Embryonic facial prominence (tissue), 1 donor: ENCODE measurements around the gene STK39.

Experiments
- DNase-seq: peaks from one replicate; pipeline ENCODE4 v3.0.0-alpha.2; 2016; ENCODE audit errors: extremely low spot score

Gene STK39

DNA sequence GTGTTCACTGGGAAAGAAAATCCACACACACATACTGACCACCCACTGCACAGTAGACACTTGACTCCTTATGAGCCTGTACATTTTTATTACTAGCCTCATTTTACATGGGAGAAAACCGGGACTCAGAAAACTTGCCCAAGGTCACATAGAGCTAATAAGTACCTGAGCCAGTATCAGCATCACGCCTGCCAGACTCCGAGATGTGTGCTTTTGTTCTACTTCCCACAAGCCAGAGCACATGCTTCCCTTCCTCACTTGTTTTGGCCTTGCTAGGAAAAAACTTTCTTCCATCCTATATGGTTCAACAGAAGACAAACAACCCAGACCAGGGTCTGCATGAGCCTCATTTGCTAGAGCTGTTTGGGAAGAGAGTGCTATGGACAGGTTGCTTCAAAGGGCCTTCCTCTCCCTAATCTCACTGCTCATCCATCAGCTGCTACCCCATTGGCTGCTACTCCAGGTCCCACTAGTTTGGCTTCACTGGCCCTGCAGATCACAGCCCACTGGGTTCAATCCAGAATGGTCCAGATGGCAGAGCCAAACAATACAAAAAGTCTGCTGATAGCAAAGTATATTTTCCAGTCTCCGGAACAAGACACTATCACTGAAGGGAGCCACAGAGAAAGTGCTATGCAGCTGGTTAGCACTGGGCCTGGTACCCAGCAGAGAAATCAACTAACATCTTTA, 63.9 kb downstream of the STK39 start:
- DNase-seq: no peak

DNA sequence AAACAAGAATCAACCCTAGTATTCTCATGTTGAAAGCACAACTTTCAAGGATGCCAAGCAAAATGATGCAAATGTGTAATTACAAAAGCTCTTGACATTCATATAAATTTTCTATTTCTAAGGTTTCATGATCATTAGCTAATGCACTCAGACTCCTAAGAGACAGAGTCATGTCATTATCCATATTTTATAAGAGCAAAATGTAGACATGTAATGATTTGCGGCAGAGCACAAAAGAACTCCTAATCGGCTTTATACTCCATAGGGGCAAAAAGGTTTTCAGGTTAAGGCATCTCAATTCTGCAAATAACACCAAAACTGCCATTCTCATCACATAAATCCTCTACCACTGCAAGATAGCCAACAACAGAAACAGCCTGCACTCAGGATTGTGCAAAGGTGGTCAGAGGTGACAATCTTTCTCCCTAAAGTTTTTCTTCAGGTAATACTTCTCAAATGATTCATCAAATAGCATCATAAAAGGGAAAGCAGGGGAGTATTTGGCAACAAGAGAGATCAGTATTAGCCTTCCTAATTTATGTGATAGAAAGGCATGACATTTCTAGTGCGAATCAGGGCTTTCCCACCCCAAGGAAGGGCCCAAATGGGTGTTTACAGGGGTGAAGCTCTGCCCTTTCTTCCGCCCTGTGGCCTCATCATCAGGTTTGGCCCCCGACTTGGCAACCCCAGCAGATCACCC, 64.7 kb downstream of the STK39 start:
- DNase-seq: no peak

DNA sequence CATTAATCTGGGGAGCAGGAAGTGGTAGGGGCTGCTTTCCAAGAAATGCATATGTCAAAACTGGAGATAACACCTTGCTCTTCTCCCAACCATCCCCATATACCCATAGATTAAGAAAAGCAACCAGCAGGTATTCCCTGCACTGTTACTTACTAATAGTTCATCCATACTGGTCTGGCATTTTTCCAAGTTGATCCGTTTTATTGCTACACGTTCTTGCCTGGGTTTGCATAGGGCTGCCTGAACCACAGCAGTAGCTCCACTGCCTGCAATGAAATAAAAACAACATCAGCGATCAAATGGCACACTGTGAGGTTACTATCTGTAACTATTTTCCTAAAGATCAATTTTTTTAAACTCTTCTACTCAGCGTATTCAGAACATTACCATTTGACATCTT, 65.6 kb downstream of the STK39 start:
- DNase-seq: no peak

DNA sequence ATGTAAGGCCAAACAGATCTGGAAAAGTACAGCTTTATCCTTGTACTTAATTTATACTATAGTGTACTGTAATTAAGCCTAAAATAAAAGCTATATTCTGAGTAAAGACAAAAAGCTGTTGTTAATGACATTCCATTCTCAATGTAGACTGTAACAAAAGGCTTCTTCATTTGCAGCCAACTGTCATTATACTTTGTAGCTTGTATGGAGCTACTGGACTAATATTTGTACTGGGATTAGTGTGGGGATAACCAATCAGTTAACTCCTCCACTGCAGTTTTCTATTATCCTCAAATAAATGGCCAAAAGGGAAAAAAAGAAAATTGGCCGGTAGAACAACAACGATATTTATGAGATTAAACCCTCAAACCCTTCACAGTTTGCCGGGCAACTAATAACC, 66.5 kb downstream of the STK39 start:
- DNase-seq: no peak

DNA sequence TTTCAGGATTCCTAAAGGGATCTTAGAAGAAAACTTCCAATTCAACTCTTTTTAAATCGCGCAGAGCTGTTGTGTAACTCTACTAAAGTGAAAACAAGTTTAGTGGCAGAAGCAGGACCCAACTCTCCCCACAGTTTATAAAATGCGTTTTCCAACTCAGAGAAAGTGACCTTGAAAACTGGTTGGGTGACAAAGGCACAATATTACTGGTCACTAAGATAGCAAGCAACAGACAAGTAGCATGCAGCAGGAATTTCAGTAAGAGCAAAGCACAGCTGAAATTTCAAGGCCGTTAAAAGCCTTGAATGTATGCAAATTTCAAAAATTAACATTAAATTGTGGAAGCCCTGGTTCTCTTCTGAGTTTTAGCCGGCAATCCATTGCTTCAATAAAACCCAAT, 66.9 kb downstream of the STK39 start:
- no peak for DNase-seq

DNA sequence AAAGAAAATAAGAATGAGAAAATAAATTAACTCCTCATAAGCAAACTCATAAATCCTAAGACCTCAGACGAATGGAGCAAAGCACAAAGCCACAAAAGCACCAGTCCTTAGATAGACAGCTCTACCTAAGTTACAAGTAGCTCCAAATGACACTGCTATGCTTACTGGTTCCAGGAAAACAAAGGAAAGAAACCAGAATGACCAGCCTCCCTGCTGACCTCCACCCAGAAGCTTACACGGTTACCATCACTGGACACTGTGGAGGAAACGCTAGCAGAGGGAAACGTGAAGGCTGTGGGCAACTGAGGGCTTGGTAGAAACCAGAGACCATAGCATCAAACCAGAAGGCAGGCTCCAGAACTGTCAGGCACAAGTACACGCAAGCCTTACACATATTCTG, 67.8 kb downstream of the STK39 start:
- no peak for DNase-seq

DNA sequence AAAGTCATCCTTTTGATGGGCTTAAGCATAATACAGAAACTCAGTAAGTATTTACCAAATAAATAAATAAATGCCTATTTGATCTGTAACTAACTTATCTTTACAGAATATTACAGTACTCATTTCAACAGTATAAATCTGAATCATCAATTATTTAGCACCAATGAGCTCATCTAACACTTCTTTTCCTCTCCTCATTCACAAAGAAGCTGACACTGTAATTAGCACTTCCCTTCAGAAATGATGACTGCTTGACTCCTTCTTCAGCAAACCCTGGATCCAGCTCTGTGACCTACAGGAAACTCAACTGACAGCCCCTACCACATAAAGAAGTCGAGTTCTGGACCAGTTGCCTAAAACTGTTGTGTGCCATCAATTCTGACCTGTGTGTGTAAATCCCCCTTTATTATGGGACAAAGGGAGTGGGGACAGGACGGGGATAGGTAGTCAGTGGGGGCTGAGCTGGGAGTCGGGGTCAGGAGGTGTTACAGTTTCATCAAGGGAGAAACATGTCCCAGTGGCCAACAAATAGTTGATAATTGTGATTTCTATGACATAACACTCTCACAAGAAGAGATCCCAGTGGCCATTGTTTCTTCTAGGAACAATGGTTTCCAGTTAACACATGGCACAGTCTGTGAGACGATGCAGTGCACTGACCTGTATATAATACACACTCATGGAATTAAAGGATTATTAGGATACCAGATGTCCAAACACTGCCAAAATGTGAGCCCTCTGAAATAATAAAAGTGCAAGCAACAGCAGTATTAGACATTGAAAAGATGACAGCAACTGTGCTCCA, 68.7 kb downstream of the STK39 start:
- DNase-seq: no peak

DNA sequence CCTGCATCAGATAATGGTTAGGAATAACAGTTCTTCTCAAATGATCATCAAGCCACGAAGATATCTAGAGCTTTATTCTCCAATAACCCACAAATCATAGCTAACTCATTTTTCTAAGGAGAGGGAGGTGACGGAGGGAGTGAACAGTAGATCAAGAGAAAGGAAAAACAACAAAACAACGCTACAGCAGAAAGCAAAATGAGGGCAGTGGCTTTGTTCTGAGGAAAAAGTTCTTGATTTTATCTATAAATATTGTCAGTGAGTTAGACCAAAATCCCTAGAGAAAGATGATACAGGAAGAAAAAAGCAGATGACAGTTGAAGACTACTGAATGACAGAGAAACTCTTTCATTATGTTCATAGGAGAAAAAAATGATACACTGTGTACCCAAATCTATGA, 71.0 kb downstream of the STK39 start:
- DNase-seq: no peak

DNA sequence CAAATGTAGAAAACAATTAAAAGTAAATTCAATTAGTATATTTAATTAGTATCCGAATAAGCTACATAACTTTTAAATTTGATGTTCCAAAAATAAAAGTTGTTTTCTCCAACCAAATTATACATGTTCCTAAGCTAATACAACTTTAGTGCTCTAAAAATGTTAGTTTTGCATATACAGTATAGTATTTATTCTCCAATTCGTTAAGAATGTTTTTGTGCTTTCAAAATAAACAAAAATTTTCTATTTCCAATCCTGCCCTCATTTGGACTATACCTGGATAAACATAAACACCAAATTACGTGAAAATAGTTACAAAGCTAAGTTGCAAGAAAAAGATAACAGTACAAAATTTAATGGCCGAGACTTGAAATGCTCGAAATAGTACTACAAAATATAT, 71.9 kb downstream of the STK39 start:
- no peak for DNase-seq

DNA sequence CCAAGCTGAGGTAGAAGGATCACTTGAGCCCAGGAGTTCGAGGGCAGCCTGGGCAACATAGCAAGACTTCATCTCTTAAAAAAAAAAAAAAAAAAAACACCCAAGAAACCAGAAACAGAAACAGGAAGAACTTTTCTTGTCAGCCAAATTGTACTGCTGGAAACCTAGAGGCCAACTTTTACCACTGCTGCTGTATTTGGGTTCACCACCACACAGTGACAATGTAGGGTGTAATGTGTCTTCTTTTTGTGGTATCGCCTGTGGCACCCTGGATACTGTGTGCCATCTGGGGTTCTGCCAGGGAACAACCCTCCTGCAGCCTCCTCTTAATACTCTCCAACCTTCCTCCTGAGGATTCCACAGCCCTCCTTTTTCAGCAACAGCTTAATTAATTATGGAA, 72.6 kb downstream of the STK39 start:
- DNase-seq: no peak

DNA sequence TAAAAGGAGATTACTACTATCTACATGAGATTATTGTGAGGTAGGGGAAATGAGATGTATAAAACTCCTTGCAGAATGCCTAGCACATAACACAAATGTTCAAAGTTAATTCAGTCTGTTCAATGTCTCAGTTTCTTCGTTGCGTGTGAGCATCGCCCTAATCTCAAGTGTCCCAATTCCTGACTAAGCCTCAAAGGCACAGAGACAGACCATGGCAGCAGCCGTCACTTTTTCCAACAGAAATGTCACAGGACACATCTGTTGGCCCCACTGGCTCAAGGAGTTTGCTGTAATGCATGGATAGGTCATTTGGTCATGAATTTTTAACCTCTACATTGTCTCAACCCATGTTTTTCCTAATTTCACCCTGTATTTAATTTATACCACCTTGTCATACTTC, 75.3 kb downstream of the STK39 start:
- no peak for DNase-seq

DNA sequence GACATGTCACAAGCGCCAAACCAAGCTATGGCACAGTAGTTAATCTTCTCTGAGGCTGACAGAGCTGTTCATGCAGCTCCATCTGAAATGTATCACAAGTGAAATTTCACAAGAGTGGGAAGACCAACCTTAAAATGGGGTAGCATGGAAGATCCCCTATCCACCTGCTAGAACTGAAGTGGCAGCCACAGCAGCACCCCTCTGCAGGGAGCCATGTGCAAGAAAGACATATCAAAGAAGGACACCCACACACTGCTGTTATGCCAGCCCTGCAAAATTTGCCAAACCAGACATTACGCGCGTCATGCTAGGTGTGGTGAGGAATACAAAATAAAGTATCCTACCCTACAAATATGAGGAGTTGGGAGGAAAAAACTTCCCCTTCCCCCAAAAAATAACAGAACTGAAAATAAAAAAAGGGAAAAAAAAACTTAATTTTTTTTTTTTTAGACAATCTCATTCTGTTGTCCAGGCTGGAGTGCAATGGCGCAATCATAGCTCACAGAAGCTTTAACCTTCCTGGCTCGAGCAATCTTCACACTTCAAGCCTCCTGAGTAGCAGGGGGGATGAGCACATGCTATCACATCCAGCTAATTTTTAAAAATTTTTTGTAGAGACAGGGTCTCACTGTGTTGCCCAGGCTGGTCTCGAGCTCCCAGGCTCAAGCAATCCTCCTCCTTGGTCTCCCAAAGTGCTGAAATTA, 76.2 kb downstream of the STK39 start:
- no peak for DNase-seq

DNA sequence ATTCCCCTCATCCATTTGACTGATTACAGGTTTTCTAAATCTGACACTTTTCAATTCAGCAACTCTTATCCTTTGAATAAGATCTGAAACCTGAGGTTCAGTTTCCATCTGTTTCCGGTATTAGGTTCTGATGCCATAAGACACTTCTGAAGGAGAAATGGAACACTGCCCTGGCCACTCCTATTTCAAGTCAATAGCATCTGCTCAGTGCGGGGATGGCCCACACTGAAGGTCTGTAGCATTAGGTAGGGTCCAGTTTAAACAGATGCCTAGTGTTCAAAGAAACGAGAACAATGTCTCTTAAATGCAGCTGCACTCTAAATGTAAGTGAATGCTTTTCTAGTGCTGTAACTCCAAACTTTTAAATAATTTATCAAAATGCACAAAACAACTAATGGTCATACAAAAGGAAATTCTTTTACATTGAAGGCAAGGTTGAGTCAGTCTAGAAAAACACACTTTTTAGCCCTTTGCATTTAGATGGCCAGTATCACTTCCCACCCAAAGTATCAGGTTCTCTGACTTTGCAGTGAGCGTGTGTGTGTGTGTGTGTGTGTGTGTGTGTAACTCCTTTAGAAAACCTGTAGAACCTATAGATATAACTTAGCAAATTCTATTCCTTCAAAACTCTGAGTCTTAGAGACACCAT, 78.2 kb downstream of the STK39 start:
- DNase-seq: no peak

DNA sequence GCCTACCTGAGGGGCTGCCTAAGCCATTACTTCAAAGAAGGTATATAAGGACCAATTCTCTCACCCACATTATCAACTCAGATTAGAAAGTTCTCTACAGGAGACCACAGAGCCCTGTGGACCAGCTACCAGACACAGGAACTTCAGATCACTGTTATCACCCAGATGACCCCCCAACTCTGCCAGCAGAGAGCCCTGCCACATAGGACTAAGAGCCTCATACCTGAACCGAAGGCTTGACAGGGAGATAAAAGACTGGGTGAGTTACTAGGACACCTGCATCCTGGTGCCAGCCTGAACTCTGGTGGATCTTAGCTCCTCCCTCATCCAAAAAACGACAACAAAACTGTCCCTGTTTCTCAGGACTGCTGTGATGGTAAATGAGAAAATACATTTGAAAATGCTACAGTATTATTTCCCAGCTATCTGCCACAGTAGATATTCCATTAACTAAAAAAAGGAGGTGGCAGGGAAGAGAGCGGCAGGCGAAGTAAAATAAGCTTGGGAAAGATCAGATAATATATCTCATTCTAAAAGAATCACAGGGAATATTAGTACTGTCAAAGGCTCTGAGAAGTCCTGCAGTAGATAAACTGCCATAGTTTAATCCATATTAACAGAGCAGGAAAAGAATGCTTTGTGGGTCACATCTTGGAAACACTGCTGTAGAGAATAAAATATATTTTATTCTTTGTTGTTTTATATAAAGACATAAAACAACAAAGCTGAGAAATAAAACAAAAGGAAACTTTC, 79.7 kb downstream of the STK39 start:
- DNase-seq: no peak

DNA sequence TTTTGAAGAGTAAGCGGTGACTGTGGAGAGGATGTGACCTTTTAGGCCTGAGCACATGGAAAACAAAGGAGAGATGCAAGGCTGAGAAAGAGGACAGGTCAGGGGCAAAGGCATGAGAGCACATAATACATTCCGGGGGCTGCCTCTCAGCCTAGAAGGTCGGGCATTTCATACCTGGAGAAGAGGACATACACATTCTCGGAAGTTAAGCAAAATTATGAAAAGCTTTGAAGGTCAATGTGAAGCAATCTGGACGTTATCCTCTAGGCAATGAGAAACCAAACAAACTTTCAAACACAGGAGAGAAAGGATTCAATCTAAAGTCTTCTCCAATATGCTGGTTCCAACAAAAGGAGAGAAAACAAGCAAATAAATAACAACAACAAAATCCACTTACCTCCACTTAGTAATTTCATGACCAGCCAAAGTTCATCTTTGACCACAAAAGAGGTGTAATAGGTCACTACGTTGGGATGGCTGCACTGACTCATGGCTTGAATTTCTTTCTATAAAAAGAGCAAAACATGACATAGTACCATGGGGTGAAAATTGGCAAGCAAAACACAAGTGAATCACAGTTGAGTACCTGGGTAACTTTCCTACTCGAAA, 80.4 kb downstream of the STK39 start:
- DNase-seq: no peak

DNA sequence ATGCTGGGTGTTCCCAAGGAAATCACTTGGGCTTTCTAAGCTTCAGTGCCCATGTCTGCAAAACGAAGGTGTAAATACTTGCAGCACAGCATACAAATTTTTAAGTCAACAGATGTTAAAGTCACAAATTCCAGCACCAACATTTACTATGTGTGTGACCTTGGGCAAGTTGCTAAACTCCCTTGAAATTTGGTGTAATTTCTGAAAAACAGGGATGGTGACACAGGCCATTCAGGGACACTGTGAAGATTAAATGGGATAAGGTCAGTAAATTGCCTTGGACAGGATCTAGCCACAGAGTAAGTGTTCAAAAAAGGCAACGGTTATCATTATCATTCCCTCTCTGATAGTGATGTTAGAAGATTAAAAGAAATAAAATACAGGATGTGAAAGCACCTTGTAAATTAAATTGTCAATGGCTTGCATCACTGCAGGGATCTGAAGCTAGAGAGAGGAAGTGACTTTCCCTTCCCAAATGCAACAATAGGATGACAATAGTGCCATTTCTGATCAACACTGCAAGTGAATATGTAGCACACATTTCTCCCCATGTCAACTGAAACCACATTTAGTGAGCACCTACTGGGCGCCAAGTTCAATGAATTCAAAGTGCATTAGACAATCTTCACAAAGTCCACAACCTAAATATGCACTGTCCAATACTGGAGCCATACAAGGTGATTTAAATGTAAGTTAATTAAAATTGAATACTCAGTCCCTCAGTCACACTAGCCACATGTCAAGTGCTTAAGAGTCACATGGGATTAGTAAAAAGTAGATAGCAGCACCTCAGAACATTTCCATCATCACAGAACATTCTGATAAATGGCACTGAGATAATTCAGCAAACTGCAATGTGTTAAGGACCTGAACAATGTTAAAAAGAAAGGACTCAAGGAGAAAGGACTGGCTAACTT, 81.2 kb downstream of the STK39 start:
- no peak for DNase-seq

DNA sequence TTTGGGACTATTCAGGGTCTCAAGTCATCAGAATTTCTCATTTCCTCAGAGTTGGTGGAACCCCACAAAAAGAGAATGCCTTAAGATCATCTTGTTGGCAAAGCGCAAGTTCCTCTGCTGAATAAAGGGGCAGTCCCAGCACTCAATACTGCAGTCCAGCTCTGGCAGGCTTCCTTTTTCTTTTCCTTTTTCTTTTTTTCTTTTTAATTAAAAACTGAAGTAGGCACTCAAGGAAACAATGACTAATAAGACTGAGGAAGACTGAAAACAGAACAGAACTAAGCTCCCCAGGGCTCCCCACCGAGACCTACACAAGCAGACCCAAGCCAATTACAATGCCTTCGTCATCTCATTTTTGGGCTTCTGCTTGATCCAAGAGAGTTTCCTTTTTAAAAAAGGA, 82.0 kb downstream of the STK39 start:
- DNase-seq: no peak

DNA sequence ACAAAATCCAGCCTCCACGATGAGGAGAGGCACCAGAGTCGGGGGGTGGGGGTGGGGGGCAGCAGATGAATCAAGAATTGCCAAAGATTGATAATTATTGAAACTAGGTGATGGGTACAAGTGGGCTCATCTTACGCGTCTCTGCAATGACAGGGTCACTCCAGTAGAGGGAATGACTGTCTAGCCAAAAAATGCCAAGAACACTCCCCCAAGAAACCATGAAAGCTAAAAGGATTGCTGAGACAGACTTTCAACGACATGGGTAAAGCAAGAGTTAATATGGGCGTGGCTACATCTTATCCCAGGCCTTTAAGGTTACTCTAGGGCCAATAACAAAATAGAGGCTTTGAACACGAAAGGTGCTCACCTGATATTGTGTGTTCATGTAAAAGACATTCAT, 86.5 kb downstream of the STK39 start:
- no peak for DNase-seq

DNA sequence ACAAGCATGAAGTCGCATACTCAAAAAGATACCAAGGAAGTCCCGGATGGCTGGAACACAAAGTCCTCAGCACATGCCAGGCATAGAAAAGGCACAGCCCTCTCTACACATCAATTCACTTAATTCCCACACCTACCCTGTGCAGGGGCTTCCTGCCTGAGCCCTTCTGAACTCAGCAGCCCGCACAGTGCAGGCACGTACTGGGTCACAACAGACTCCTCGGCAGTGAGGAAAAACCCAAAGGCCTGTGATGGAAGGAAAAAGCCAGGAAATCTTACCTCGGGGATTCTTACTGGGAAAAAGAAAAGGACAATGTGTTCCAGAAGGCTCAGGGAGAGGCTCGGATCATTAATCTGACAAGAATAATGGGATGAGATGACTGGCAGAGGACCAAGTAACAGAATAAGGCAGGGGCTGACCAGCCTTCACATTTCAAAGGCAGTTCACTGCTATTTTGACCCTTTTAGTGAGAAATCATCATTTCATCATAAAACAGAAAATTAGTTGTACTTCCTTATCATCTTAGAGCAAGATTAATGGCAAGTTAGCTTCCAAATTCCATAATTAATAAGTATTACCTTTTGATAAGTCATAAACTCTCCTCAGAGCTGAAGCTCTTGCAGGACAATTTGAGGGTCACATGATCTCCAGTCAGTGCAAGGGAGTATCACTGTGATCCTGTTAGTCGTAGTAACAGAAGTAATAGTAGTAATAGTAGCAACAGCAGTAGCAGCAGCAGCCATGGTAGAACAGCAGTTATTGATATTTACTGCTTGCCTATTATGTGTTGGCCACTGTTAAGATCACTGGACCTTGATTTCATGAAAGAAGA, 87.4 kb downstream of the STK39 start:
- no peak for DNase-seq
